IPS DF 19.7 (cell line): ENCODE results near the gene RGS7.
"Not testable (repeated sequence)": the region's sequence is repeated elsewhere in the genome, so short reads cannot be mapped to it uniquely, and the experiment has no call there.

Experiments
- DNase-seq: peaks from one replicate; pipeline ENCODE4 v3.0.0-alpha.2; 2013; ENCODE audit warnings: low read depth, low spot score

The RGS7 gene

GRCh38 chr1:240987928-240988327, 369.1 kb downstream of the RGS7 start:
- no peak for DNase-seq

- no peak for DNase-seq
Measured at GRCh38 chr1:240985081-240985480, 371.9 kb downstream of the RGS7 start.

- DNase-seq = no peak
Measured at GRCh38 chr1:240980342-240980741, 376.7 kb downstream of the RGS7 start.

- DNase-seq = no peak
Measured at GRCh38 chr1:240976685-240977084, 380.3 kb downstream of the RGS7 start.

- no peak for DNase-seq
Measured at GRCh38 chr1:240973875-240974274, 383.1 kb downstream of the RGS7 start.

DNA sequence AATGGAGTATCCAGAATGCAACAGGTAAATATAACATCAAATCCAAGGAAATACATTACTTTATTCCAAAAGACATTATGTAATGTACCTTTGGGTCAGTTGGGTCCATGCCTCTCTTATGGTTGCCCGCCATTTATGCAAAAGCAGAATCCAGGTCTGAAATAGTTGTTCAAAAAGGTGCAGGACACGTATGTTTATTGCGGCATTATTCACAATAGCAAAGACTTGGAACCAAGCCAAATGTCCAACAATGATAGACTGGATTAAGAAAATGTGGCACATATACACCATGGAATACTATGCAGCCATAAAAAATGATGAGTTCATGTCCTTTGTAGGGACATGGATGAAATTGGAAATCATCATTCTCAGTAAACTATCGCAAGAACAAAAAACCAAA, 384.9 kb downstream of the RGS7 start:
- not testable (repeated sequence) for DNase-seq

- no peak for DNase-seq
Measured at GRCh38 chr1:240970253-240970652, 386.8 kb downstream of the RGS7 start.

- DNase-seq = no peak
Measured at GRCh38 chr1:240968864-240969263, 388.1 kb downstream of the RGS7 start.

GRCh38 chr1:240967070-240967724, 389.8 kb downstream of the RGS7 start:
- no peak for DNase-seq

- DNase-seq = no peak
Measured at GRCh38 chr1:240965581-240966091, 391.4 kb downstream of the RGS7 start.

DNA sequence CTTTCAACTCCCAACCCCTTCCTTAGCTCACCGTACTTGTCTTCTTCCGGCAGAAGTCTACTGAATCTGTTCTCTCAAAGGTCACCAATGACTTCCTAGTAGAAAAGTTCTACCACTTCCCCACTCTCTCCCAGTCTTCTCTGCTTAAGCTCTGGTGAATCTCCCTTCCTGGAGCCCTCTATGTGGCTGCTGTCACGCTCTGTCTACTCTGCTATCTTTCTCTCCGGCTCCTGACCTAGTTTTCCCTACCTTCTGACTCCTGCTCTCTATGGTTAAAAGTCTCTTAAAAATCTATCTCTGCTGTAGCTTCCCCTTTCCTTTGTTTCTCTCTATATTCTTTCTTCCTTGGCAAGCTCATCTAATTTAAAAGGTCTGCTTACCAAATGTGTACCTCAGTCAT, 394.9 kb downstream of the RGS7 start:
- DNase-seq = no peak

DNA sequence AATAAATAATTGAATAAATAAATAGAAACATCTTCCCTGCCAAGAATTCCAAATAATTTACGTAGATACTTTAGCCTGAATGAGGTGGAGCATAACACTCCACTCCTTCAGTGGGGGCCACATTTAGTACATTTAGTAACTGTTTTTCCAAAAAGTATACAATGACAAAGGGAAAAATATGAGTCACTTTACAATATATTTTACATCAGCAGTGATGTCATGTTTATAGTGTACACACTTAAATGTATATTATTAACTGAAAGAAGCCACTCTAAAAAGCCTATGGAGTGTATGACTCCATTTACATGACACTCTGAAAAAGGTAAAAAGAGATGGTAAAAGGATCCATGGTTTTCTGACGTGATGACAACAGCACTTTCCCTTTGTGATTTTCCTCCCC, 400.6 kb downstream of the RGS7 start:
- DNase-seq = no peak

- no peak for DNase-seq
Measured at GRCh38 chr1:240956020-240956419, 401.0 kb downstream of the RGS7 start.

GRCh38 chr1:240947438-240948224, 409.4 kb downstream of the RGS7 start:
- no peak for DNase-seq

DNA sequence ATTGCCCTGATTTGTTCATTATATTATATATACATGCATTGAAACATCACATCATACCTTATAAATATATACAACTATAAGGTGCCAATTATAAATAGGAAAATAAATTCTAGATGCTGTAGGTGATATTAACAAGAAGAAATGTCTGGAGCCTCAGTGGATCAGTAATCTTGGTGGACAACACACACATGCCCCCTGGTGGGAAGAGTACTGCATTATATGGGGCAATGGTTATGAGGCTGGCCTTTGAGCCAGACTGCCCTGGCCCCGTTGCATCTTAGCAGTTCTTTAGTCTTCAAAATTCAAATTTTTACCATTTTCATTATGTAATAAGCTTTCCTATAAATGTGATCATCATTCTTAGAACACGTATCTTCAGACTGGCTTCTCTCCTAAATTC, 410.1 kb downstream of the RGS7 start:
- DNase-seq = no peak

GRCh38 chr1:240942901-240943300, 414.1 kb downstream of the RGS7 start:
- DNase-seq = no peak

- DNase-seq = no peak
Measured at GRCh38 chr1:240941701-240942370, 415.2 kb downstream of the RGS7 start.

DNA sequence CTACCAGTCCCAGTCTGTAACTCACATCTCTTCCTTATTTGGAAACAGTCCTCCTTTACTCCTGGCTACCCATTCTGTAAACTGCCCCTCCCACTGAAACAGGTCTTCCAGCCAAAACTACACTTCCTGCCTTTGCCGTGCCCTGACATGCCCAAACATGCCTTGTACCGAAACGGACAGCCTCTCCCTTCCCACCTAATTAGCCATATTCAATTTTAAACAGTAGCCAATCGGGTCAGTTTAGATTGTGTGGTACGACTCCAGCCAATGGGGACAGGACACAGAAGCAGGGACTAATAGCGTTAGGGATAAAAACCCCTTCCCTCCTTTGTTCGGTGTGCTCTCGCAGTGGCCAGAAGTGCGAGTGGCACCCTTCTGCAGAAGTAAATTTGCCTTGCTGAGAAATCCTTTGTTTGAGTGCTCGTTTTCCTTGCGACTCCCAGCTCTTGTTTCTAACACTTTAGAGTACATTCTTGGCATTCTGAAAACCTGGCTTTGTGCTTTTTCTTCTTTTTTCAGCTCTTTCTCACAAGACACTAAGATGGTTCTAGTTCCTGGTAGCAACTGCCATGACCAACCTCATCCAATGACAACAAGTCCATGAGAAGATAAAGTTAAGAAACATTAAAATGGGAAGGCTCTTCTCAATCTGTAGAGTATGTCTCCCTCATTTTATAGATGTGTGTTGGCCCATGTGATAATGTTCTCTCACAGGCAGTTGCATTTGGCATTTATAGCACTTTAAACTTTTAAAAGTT, 419.9 kb downstream of the RGS7 start:
- DNase-seq = no peak

GRCh38 chr1:240935920-240936319, 421.1 kb downstream of the RGS7 start:
- DNase-seq = no peak

DNA sequence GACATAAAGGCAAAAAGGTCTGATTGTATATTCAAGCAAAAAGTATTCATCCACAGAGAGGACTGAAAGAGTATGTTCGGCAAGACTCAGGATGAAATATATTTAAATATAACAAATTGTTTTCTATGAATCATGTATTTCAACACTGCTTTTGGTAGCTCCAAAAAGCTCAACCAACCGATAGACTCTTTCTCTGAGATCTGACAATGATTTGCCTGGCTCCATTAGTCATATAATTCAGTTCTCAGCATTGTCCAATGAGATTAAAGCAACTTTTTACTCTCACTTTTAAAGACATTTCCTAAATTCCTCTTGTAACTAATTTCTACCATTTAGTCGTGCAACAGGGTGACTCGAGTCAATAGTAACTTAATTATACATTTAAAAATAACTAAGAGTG, 426.0 kb downstream of the RGS7 start:
- no peak for DNase-seq

- no peak for DNase-seq
Measured at GRCh38 chr1:240928265-240928664, 428.7 kb downstream of the RGS7 start.

DNA sequence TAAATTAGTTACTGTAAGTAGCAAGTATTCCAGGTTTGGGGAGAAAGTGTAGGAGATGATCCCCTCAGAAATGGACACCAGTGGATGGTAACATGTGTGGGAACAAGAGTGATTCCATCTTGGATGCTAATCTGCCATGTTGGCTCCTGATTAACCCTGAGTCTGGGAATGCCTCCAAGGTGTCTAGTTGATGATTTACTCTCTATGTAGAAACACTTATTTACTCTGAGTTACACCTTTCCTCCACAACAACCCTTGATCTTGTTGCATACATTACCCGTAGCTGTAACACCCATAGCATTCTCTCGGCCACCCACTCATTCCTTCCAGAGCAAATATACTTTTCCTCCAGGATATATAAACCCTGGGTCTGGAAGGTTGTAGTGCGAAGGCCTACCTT, 429.2 kb downstream of the RGS7 start:
- DNase-seq = no peak
